Raji (cell line): Measurements from ENCODE around the gene CCDC77.

ENCODE experiments used
- POLR2A ChIP-seq: IDR thresholded peaks from 2 replicates; pipeline ENCODE4 v1.6.1; 2011; ENCODE audit warnings: low read depth, low read length, control low read depth; ENCODE audit not compliant: insufficient read depth

Gene CCDC77

DNA sequence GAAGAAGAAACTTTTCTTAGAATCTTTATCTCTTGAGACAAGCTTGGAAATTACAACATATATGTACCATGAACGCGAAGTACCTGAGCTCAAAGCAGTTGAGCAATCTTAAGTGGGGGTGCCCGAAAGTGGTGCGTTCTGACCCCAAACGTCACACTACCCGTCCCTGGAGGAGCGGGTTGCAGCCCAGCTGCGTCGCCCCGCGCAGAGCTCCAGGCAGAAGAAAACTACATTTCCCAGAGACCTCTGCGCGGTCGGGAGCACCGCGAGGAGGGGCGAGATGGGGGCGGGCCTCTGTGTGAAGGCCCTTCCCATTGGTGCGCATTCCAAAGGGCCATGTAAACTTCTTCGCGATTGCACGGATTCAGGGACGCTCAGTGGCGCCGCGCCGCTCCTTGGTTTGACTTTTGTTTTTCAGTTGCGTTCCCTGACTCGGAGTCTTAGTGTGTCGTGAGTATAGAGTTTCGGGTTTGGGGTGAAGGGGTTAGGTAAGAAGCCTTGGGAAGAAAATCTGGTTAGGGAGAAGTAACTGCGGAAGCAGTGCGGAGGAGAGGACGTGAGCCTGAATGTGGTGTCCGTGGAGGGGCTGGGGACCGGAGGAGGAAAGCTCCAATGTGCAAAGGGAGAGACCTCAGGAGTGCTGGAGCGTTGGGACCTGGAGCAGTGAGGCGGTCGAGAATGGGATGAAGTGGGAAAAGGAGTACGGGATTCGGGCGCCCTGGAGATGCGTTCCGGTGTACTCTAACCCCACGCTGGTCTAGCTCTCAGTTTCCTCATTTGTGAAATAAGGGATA, at the start of gene CCDC77:
Gene CCDC77, plus strand, starts transcription at position 410 of the 794 bp plus-strand sequence. CDS start 7,740 bp downstream, outside the sequence.
- peak; percentile 80 for TF ChIP-seq POLR2A

DNA sequence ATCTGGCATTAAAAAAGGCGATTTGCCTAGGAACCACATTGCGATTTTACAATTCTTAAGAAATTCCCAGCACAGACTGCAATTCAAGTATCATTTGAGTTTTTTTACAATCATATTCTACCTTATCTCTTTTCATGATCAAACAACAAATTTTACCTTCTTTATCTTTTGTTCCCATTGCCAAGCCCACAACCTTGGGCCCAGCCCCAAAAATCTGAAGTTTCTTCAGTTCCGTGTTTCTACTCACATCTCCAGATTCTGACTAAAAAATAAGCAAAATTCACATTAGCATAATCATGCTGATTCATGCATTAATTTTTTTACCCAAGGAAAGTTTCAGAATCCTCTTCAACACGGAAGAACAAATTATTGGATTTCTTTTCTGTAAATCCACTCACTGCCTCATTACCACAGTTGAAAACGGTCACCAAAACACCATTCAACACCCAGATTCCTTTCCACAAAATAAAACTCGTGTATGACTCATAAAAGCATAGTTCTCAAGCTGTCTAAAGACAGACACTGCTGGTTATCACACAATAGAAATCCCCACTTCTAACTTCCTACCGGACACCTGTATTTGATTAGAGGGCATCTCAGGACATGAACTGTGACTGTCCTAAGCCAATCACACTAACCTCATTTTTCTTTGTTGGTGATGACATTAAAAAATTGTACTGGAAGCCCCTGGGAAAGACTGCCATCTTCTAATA, 45.0 kb upstream of the CCDC77 start:
- TF ChIP-seq POLR2A, result no peak

DNA sequence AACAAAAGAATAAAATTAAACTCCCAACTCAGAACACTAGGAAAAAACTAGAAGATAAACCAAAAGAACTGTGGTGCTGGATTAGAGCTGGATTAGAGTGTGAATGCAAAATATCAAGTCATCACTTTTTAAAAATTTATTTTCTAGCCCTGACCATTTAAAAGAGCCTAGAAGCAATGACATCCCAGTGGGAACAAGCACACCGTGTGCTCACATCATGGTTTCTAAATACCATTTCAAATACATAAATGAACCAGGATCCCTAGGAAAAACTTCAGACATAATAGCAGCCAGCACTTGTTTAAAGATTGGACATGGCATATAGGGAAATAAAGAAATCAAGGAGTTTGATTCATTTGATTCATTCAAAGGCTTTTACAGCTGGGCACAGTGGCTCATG, 42.4 kb upstream of the CCDC77 start:
- no peak for TF ChIP-seq POLR2A

DNA sequence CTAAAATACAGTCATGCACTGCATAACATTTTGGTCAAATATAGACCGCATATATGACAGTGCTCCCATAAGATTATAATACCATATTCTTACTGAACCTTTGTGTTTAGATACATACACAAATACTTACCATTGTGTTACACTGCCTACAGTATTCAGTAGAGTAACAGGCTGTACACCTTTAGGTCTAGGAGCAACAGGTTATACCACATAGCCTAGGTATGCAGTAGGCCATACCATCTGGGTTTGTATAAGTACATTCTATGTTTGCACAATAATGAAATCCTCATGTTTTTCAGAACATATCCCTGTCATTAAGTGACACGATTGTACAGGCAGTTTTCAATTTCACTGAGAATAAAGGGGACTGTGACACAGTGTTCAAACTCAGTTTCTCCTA, 34.6 kb upstream of the CCDC77 start:
- TF ChIP-seq POLR2A, result no peak

DNA sequence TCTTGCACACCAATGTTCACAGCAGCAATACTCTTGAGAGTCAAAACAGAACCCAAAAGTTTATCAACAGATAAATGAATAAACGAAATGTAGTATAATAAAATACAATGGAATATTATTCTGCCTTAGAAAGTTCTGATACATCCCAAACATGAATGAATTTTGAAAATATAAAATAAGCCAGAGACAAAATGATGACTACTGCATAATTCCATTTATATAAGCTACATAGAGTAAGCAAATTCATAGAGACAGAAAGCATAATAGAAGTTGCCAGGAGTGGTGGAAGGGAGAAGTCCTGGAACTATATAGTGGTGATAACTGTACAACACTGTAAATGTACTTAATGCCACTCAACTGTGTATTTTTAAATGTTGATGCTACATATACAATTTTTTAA, 33.5 kb upstream of the CCDC77 start:
- TF ChIP-seq POLR2A, result no peak

DNA sequence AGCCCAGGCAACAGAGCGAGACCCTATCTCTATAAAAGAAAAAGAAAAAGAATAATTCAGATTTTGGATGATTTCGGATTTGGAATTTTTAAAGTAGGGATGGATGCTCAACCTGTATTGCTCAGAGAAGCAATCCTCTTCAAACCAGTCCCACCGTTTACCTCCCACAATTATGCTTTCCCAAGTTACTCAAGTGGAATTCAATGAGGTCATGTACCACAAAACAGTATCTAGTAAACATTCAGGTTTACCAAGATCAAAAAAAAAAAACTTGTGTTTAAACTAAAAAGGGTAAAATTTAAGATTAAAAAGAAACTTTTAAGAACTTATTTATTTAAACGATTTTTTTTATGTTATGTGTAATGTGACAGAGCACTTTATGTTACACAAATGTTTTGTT, 14.8 kb upstream of the CCDC77 start:
- TF ChIP-seq POLR2A, result no peak

DNA sequence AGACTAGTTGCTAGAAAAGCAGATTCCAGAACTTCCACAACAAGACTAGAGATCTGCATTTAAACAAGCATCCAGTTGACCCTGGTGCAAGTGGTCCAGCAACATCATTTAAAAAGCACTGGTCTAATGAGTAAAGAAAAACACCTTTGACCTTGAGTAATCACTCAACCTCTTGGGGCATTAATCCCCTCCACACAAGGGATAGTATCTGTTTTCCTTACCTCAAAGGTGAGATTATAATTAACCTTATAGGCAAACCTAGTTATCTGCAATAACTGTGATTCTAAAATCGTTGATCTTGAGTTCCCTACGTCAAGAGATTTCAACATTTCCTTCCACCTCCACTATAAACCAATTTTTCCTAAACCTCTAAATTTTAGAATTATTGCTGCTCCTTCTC, 13.4 kb upstream of the CCDC77 start:
- TF ChIP-seq POLR2A, result no peak

DNA sequence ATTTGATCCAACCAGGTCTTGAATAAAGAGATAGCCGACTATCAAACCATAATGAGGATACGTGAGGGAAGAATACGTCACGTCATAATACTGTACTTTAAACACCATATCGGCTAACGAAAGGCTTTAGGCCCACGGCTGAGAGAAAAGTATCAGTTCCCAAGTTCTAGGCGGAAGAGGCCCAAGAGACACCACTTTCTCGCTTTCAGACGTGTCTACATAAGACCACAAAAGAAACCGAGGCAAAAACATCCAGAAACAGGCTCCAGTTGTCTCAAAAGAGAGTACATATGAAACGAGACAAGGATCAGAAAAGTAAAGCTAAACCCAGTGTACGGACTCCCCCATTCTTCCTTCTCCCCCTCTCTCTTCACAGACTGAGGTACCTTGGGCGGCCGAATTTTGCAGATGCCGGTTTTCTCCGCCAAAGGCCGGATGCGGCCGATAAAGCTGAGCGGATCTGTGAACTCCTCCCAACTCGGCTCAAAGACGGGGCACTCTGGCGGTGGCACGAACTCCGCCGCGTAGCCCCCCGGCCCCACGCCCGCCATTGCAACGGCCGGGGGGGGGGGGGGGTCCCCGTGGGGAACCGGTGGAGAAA, 12.8 kb upstream of the CCDC77 start:
- no peak for TF ChIP-seq POLR2A

DNA sequence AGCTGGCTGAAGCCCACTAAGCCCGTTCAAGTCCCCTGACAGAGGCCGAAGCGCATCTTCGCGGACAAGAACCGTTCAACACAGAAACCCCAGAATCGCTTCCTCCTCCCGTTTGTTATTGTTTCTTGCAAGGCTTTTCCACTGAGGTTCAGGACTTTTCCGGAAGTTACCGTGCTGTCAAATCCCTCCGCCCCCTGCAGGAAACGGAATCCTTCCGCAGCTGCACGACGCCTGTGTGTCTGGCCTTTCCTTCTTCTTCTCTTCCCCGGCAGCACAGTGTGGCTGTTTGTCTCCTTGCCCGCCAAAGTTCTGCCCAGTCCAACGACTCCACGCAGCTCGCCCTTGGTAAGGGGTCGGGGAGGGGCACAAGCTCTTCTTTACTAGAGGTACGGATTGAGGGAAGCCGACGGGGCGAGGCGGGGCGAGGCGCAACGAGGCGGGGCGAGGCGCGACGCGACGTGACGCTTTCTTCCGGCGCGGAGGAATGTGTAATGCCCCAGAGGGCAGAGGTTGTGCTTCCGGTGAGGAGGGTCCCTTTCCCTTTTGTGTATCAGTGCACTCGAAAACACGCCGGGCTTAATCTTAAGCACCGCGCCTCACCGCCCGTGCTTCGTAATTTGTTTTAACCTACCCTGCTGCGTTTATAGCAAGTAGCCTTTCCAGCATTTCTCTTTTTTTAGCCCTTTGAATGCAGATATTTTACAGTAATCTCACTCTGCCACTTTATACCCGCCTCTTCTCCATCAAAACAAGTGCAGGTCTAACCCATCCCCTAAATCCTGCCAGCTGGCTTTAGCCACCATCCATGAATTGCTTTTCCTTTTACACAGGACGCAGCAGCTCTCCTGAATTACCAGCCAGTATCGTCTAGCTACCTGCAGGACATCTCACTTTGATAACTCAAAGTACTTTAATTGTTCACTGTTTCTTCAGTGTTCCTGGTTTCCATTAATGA, 12.0 kb upstream of the CCDC77 start, which contains the start of gene KDM5A:
Gene KDM5A, minus strand, starts transcription at position 179 of the 955 bp plus-strand sequence. CDS start 229 bp downstream, outside the sequence.
- TF ChIP-seq POLR2A, result peak; percentile 93

DNA sequence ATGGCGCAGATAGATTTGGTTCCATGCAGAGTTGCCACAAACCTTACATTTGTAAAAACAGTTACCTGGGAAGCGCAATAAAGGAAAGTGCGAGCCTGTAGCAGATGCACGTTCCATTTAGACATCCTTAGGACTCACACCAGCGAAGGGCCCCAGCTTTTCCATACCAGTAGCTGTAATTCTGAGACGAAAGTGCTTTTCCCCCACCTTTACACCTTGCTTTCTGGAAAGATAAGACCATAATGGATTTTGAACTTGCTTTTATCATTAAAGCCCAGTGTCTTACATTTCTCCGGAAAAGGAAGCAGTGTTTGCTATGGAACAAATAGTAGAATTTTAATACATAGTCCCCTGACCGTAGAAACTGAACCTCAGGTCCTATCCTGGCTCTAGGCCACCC, 616 bp upstream of the CCDC77 start:
- TF ChIP-seq POLR2A, result no peak

DNA sequence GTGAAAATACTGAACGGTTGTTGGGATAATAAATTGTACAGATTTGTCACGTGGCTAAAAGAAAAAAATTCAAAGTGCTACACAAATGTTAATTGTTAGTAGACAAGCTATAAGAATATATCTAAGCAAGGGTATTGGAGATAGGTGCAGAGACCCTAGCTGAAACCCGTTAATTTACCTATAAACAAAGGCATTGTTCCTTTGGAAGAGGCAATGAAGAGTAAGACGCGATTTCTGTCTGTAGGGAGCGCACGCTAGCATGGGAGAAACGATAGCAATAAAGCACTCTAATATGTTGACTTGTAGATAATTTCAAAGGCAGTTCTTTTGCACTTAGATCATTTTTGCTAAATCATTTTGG, 565 bp downstream of the CCDC77 start:
- no peak for TF ChIP-seq POLR2A

DNA sequence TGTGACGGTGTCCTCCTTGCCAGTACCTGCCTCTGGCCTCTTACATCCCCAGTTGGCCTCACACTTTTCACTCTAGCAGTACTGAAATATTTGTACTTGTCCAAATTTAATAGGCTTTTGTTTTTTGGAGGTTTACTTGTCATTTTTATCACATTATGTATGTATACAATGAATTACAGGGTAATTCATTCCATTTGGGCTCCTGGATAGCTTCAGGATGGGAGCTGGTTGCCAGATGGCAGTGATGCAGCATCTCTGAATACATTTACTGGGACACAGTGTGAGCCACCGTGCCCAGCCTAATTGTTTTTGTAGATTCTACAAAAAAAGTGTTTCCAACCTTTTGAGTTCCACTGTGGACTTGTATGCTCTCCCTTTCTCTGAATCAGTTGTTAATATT, 13.4 kb downstream of the CCDC77 start:
- no peak for TF ChIP-seq POLR2A

DNA sequence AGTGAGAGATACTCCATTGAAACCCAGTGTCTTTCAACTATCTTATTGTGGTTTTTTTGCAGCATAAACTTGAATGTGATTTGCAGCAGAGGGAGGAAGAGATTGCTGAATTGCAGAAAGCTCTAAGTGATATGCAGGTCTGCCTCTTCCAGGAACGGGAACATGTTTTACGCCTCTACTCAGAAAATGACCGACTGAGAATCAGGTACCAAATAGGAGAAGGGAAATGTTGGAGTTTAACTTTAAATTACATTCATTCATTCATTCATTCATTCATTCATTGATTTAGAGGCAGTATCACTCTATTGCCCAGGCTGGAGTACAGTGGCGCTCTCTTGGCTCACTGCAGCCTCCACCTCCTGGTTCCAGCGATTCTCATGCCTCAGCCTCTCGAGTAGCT, 17.0 kb downstream of the CCDC77 start:
- TF ChIP-seq POLR2A, result no peak

DNA sequence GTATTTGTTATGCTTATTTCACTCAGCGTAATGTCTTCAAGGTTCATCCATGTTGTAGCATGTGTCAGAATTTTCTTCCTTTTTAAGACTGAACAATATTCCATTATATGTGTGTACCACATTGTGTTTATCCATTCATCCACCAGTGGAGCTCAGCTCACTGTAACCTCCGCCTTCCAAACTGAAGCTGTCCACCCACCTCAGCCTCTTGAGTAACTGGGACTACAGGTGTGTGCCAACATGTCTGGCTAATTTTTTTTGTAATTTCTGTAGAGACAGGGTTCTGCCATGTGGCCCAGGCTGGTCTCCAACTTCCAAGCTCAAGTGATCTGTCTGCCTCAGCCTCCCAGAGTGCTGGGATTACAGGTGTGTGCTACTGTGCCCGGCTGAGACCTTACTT, 21.1 kb downstream of the CCDC77 start:
- no peak for TF ChIP-seq POLR2A
